Kidney glomerular epithelial cell (primary cell): Measurements from ENCODE around the gene UNC5C.

ENCODE experiments used
- DNase-seq: peaks from one replicate; lab custom pipeline; 2025; lab: John Stamatoyannopoulos, UW

Gene UNC5C

DNA sequence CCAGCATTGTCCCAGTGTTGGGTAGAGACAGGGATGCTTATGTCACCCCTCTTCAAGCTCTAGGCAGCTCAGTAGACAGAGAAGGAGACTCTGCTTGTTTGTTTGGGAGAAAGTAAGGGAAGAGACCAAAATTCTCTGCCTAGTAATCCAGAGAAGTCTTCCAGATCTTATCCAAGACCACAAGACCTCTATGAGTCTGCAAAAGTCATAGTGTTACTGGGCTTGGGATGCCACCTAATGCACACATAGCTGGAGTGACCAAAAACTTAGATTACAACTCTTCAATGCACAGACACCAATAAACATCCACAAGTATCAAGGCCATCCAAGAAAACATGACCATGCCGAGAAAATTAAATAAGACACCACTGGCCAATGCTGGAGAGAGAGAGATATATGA is 205.5 kb downstream of the UNC5C start:
- no peak for DNase-seq

DNA sequence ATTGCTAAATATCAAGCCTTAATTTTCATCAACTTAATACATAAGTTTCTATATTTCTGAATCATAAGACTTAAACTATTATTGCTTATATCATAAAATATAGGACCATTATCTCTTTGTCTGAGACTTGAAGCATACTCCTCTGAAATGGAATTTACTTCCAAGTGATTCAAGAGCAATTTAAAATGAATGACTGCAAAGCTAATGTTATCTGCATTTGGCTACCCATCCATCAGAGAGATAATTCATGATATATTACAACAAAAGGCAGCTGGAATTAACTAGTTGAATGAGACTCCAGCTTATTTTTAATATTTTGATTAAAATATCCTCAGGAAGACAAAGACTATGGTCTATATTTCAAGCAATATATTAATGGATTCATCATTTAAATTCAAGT is 208.6 kb downstream of the UNC5C start:
- no peak for DNase-seq

DNA sequence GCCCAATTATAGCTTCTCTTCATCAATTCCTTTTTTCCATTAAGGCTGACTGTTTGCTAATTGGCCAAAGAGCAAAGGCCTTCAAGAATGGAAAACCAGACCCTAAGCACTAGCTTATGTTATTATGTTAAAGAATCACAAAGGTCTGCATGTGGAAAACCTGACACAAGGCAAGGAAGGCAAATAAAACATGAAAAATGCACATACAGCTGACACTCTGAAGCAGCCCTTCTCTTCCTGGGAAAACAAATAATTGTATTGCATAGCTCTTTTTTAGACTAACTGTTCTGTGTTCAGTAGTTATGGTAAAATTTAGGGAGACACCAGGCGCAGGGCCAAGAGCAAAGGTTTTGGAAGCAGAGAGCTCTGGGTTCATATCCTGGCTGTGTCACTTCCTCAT is 223.1 kb downstream of the UNC5C start:
- no peak for DNase-seq

DNA sequence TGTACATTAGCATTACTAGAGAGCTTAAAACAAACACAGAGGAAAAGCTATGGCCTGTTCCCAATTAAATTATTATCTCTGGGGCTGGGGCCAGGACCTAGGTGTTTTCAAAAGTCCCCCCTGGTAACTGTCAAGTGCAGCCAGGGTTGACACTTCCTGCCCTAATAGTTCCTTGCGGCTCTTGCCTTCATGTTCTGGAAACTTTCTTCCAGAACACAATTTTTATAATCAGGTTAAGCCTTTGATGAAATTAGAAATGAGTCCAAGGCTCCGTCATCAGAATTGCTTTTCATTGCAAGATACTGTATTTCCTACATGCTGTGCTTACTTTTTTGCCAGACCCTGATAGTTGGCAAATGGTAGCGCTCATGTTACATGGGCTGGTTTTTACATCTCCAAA is 229.6 kb downstream of the UNC5C start:
- DNase-seq = no peak

DNA sequence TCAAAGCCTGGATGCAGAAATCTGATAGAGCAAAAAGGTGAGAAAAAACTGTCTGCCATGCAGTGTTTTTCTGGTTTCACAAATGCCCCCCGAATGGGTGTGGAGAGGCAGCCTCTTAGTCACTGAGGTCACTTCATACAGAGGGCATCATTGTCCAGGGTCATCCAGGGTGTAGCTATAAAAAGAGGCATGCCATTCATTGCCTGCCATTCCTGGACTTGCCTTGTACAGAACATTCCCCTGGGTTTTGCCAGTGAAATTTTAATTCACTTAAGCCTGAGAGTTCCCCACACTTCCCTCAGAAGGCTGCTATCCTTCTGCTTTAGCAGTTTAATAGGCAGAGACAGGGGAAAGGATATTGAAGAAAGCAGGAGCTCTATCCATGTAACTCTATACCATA is 230.3 kb downstream of the UNC5C start:
- peak; percentile 4 for DNase-seq

DNA sequence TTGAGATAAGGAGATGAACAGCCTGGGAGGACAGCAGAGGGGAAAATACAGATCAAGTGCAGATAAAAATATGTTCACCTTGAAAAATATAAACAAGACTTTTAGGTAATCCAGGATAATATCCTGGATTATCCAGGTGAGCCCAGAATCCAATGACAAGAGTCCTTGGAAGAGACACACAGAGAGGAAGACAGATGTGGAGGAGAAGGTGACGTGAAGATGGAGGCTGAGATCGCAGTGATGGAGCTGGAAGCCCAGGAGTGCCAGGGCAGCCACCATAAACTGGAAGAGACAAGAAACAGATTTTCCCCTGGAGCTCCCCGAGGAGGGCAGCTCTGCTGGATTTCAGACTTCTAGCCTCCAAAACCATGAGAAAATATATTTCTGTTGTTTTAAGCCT is 230.7 kb downstream of the UNC5C start:
- no peak for DNase-seq

DNA sequence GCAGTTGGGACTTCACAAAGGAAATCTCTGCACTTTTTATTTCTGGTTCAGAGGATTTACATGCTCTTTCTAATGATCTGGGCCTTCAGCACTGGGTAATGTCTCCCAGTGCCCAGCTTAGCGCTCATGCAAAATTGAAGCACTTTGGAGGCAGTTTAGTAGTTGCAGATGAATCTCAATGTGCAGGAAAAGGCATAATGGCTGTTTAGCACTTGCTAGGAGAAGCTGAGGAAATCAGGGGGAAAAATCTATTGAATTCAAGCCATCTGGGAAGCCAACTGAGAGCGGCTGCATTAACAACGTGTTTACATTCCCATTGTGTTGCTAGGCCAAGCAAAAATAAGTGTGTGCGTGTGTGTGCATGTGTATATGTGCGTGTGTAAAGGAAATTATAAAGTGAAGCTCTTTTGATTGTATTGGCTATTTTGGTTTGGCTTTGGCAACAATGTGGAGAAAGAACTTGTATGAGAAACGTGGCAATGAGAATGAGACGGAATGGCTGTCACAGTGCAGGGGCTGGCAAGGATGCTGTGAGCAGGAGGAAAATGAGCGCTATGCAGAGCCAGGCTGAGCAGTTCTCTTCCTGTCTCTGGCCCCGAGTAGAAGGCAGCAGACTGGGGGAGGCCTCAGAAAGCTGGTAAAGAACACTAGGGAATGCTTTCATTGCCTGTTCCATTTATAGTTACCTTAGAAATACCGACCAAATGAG is 231.5 kb downstream of the UNC5C start:
- no peak for DNase-seq

DNA sequence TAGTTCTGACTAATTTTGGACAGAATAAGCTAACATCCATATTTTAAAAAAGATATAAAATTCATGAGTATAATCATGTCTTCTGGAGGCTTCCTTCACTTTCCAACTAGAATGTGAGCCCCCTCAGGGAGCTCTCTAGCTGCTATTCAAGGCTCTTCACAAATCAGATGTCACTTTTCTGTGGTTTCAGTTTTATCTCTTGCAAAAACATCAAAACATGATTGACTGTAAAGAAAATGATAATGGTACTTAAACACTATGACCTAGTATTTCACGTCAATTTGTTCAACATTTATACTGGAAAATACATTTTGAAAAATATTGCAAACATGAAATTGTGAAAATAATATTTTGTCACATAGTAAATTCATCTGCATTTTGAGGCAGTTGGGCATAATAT is 234.2 kb downstream of the UNC5C start:
- no peak for DNase-seq

DNA sequence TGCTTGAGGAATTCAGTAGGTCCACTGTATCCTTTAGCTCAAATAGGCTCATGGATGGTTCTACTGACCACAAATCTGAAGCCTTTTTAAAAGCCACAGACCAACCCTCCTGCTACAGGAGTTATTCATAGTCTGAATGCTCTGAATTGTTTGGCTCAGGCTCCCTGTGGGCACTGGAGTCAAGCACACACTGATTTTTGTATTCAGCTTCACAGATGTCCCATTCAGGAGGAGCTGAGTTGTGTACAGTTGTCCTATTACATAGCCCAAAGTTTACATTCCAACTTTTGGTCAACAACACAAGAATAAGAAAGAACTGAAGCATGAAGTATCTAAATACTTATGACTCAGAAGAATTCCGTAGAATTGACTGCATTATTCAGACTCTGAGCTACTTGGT is 243.9 kb downstream of the UNC5C start:
- peak; percentile 37 for DNase-seq

DNA sequence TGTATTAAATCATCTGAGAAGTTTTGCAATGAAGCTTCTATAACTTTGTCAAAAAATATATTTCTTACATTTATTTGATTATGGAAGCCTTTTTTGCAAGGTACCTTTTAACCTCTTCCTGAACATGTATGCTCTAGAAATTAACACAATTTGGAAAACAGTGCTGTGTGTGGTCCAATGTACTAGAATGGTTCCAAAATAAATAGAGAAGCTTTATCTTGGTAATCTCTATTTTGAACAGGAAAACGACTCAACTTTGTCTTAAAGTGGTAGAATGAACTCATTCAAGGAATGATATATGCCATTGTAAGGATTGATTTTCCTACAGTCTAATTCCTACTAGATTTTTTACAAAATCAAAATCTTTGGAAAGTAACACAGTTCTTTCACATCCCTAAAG is 248.5 kb downstream of the UNC5C start:
- DNase-seq = no peak

DNA sequence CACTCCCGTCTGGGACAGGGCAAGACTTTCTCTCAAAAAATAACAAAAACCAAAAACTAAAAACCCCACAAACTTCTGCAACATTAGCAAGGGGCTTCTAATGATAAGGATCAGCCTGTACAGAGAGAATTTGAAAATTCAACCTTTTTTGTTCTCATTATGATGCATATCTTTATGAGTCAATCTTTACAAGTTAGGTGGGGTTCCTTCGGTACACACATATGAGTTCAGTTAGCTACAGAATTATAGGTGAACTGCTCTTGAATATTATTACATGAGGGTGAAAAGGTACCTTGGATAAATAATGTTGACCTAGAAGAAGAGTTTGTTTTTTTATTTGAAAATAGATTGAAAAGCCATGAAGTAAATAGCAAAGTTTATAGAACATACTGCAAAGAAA is 252.7 kb downstream of the UNC5C start:
- no peak for DNase-seq

DNA sequence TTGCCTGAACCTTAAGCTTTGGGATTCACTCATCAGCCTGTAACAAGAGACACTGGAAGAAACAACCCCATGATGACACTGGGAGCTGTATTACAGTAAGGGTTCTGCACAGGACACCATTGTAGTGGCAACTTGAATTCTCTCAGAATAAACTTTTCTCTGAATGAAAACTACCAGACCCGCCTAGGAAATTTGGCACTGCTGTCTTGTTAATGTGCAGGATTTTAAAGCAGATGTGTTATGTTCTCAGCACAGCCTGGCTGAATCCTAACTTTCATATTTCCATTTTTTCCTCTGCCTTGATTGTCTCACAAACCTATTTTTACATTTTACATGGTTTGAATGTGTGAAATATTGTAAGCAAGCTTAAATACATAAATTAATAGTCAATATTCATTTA is 253.6 kb downstream of the UNC5C start:
- DNase-seq = no peak

DNA sequence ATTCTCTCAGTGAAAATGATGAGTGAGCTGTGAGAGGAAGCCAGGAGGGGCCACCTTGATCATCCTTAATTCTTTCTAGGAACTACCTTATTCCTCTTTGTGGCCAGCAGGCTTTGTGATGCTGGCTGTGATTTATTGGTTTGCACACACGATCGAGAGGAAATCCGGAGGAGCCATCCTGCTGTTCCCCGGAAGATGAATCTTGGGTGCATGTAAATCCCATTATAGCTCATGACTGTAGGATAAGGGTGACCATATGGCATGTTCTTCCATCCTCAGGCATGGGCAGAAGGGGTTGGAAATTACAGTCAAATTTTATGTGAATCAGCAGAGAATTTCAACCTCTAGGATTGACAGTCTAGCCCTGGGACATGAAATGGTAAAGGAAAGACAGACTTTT is 254.5 kb downstream of the UNC5C start:
- no peak for DNase-seq

DNA sequence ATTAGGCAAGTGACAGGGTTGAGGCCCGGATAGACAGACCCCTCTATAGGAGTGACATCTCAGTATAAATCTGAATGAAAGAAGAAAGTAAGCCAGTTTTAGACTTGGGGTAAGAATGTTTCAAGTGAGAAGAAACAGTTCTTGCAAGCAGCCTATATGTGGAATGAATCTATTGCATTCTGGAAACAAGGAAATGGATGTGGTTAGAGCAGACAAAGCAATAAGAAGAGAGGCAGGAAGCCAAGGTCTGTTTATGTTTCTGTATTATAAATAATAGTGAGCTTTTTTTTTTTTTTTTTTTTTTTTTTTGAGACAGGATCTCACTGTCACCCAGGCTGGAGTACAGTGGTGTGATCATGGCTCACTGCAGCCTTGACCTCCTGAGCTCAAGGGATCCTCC is 255.8 kb downstream of the UNC5C start:
- no peak for DNase-seq

DNA sequence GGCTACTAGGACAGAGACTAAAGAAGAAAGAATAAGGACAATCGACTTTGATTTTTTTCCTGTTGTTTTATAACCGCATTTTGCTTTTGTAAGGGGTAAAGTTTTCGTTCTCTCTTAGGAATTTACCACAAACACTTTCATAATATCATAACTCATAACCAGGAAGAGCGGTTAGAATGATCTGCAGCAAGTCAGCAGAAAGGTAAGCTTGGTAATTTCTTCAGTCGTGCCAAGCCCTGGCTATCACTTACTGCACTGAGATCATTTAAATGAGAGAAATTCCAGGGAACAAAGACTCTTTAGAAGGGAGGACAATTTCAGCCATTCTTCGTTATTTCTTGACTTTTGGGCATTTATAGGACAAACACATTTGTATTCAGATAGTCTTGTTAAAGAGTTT is 258.1 kb downstream of the UNC5C start:
- no peak for DNase-seq

DNA sequence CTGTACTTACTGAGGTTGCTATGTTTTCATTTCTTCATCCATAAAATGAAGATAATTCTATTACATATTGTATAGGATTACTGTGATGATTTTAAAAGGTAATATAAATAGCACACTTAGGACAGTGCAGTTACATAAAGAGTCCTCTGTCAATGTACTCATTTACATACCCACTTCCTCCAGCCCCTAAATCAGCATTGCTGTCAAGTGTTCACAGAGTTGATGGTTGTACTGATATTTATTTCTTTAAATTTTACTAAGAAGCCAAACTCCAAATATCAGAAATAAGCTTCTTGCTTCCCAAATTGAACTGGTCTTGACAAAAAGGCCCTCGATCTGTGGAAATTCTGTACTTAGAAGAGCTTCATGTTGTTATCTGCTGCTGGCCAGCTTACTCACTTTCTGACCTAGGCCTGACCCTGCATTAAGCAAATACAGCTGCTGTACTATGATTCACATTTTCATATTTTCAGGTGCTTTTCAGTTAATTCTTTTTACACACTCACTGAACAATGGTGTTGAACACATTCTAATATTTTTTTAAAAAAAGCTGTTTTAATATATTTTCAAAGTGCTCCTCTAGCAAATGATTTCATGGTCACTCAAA is 259.6 kb downstream of the UNC5C start:
- no peak for DNase-seq

DNA sequence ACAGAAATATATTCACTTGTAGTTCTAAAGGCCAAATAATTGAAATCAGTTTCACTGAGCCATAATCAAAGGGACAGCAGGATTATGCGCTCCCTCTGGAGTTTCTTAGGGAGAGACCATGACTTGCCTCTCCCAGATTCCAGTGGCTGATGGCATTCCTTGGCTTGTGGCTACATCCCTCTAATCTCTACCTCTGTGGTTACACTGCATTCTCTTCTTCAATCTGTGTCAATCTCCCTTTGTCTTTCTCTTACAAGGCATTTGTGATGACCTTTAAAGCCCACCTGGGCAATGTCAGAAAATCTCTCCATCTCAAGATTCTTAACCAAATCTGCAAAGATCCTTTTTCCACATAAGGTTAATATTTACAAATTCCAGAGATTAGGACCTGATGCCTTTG is 260.2 kb downstream of the UNC5C start:
- no peak for DNase-seq

DNA sequence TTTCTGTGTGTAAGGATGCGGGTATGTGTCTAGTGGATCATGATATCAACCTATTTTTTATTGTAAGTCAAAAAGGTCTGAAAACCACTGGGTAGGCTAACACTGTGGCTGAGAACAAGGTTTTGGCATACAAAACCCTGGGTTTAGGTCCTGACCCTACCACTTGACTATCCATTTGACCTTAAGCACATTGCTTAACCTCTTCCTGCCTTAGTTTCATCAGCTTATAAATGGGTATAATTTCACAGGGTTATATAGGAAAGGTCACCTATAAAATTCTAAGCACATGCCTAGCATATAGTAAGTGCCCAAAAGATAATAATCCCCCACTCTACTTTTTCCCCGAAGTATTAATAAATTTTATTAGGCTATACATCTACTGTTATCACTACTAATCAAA is 263.0 kb downstream of the UNC5C start:
- DNase-seq = no peak

DNA sequence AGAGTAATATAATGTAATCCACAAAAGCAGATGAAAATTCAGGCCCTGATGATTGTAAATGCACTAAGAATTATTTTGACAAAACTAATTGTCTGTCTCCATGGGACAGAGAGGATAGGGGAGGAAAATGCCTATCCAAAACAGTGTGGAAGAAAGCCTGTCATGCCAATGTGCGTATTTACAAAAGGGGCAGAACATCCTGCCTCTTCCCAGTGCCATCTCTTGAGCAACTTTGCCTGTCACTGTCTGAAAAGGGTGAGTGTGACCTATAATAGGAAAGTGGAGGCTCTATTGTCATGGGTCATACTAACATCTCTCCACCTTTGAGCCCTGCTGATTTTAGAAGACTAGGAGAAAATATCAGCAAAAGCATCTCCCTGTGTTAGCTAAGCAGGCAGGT is 264.1 kb downstream of the UNC5C start:
- no peak for DNase-seq

DNA sequence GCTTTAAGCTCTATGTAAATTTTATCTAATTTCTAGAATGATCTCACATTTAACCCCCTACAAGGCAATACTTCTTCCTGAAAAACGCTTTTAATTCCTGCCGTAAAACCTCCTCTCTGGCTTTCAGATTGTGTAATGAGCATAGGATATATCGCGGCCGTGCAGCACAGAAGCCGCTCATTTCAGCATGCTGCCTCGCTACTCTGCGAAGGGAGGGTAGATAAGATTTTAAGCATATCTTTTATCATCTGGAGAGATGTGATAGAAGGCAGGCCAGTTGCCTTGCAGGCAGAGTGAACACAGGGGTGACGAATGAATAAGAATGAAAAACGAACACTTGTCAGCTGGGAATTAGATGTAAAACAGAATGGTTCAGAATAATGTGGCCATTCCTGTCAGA is 265.5 kb downstream of the UNC5C start:
- DNase-seq = no peak

DNA sequence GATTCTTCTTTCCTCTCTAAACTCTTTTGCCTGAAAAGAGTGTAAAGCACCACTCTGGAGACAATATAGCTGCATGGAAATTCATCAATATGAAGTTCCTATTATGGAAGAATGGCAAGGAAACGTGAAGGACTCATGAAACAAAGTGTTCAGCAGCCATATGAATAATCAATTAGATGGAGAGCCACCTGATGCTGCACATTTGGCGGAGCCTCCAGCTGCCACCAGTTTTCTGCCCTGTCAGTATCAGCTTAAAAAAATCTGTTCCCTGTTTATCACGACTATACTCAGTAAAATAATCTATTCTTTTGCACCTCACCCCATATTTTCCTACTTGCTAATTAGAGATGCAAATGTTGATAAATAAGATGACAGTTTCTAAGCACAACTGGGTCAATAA is 276.0 kb downstream of the UNC5C start:
- DNase-seq = no peak

DNA sequence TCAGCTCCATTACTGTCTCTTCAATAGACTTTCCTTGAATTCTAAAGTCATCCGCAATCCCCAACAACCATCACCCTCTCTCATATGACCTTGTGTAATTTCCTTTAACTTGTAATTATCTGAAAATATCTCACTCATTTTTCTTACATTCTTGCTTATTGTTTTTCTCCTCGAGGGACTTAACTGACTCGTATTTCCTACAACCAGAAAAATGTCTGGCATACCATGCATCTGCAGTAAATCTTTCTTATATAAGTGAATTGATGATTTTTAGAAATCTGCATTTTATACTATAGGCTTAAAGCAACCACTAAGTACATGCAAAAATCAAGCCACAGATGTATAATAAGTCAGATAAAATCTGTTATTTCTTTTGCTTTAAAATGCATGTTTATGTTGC is 276.7 kb downstream of the UNC5C start:
- no peak for DNase-seq

DNA sequence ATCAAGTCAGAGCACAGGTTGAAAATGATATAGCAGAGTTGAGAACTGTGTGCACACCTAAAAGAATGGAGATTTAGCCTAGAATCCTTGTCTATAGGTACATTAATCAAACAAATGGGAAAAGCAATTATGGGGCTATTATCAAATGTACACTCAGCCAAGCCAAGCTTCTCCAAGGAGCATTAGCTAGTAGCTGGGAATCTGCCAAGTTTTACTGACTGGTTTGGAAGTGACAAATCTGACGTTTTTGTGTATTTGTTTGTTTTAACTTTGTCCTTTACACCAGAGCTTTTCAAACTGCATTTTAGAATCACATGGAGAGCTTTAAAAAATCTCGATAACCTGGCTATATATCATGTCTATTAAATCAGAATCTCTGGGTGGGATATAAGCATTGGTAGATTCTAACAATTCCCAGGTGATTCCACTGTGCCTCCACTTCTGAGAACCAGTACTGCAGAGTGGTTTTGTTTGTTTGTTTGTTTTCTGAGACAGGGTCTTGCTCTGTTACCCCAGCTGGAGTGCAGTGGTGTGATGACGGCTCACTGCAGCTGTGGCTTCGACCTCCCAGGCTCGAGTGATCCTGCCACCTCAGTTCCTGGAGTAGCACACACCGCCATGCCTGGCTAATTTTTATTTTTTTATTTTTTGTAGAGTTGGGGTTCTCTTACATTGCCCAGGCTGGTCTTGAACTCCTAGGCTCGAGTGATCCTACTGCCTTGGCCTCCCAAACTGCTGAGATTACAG is 279.8 kb downstream of the UNC5C start:
- DNase-seq = peak; percentile 5

DNA sequence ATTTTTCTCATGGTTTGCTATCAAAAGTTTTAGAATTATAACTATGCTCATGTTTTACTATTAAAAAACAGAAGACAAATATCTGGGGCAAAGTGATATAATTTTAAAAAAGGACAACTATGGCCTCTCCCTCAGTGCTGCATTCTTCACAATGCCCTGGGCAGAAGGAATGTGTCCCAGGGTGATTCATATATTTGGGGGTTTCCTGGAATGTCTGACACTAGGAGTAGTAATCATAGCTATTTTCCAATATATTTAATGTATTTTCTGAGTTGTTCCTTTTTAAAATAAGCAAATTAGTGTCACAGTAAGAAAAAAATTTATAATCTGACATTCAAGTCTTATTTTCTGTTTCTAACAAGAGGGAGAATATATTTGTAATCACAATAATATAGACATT is 281.7 kb downstream of the UNC5C start:
- DNase-seq = peak; percentile 70
